HG03520 (cell line): Measurements from ENCODE around the gene LTBP1.

ENCODE experiments used
- ATAC-seq: cut with Tn5 transposase; IDR thresholded peaks from one replicate; pipeline ENCODE4 v1.9.1; 2021; ENCODE audit warnings: mild to moderate bottlenecking, moderate library complexity; ENCODE audit not compliant: unreplicated experiment

Gene LTBP1

GRCh38 chr2:33106115-33106514 lies 159.4 kb downstream of the LTBP1 start:
- ATAC-seq = no peak

GRCh38 chr2:33107690-33108482 lies 161.1 kb downstream of the LTBP1 start:
- no peak for ATAC-seq

GRCh38 chr2:33108483-33109443 lies 162.0 kb downstream of the LTBP1 start:
- no peak for ATAC-seq

- no peak for ATAC-seq
Observed at GRCh38 chr2:33110461-33110860, 163.7 kb downstream of the LTBP1 start.

GRCh38 chr2:33111002-33111446 lies 164.3 kb downstream of the LTBP1 start:
- ATAC-seq = no peak

- no peak for ATAC-seq
Observed at GRCh38 chr2:33115196-33115595, 168.4 kb downstream of the LTBP1 start.

GRCh38 chr2:33115728-33116127 lies 169.0 kb downstream of the LTBP1 start:
- no peak for ATAC-seq

GRCh38 chr2:33116799-33117198 lies 170.0 kb downstream of the LTBP1 start:
- ATAC-seq = no peak

- ATAC-seq = no peak
Observed at GRCh38 chr2:33118651-33119050, 171.9 kb downstream of the LTBP1 start.

GRCh38 chr2:33121416-33121815 lies 174.7 kb downstream of the LTBP1 start:
- ATAC-seq = no peak

- no peak for ATAC-seq
Observed at GRCh38 chr2:33121925-33122324, 175.2 kb downstream of the LTBP1 start.

GRCh38 chr2:33122726-33123125 lies 176.0 kb downstream of the LTBP1 start:
- ATAC-seq = no peak

GRCh38 chr2:33123216-33123615 lies 176.5 kb downstream of the LTBP1 start:
- ATAC-seq = no peak

GRCh38 chr2:33126552-33126951 lies 179.8 kb downstream of the LTBP1 start:
- no peak for ATAC-seq

GRCh38 chr2:33126958-33127357 lies 180.2 kb downstream of the LTBP1 start:
- ATAC-seq = no peak

- no peak for ATAC-seq
Observed at GRCh38 chr2:33129263-33130053, 182.7 kb downstream of the LTBP1 start.

- no peak for ATAC-seq
Observed at GRCh38 chr2:33130054-33130447, 183.3 kb downstream of the LTBP1 start.

- no peak for ATAC-seq
Observed at GRCh38 chr2:33130544-33130943, 183.8 kb downstream of the LTBP1 start.

- no peak for ATAC-seq
Observed at GRCh38 chr2:33131111-33131510, 184.4 kb downstream of the LTBP1 start.

GRCh38 chr2:33131749-33132148 lies 185.0 kb downstream of the LTBP1 start:
- no peak for ATAC-seq

- no peak for ATAC-seq
Observed at GRCh38 chr2:33133454-33133952, 186.8 kb downstream of the LTBP1 start.
